Activated naive CD4-positive, alpha-beta T cell treated with anti-CD3 and anti-CD28 coated beads, Interleukin-2, amount 50 U/mL, for 24 hours (primary cell): ENCODE results near the gene ZFP36L1.

Experiments used
- H3K27ac Mint-ChIP-seq: one replicate; pipeline ENCODE4 v1.8.0; 2021; ENCODE audit warnings: mild to moderate bottlenecking, mixed read lengths
- H3K27me3 Mint-ChIP-seq: one replicate; pipeline ENCODE4 v1.8.0; 2021; ENCODE audit warnings: mixed read lengths
- H3K36me3 Mint-ChIP-seq: one replicate; pipeline ENCODE4 v1.8.0; 2021; ENCODE audit warnings: mixed read lengths
- H3K4me1 Mint-ChIP-seq: one replicate; pipeline ENCODE4 v1.8.0; 2021; ENCODE audit warnings: mixed read lengths
- H3K4me3 Mint-ChIP-seq: one replicate; pipeline ENCODE4 v1.8.0; 2021; ENCODE audit warnings: mild to moderate bottlenecking, mixed read lengths
- H3K9me3 Mint-ChIP-seq: one replicate; pipeline ENCODE4 v1.8.0; 2021; ENCODE audit warnings: mixed read lengths

The ZFP36L1 gene

GRCh38 chr14:68820536-68820935, 27.7 kb upstream of the ZFP36L1 start:
- H3K36me3 Mint-ChIP-seq, result no peaks in the 10 kb centered on the region
- H3K9me3 Mint-ChIP-seq, result no peaks in the 10 kb centered on the region
- H3K27me3 Mint-ChIP-seq, result no peaks in the 10 kb centered on the region
- peak overlapping the region; percentile 62 for H3K4me3 Mint-ChIP-seq
- peaks cover 48% of the 10 kb centered on the region for H3K4me1 Mint-ChIP-seq
- H3K27ac Mint-ChIP-seq, result peak overlapping the region; percentile 82

GRCh38 chr14:68820119-68820518, 27.3 kb upstream of the ZFP36L1 start:
- H3K27ac Mint-ChIP-seq, result peak overlapping the region; percentile 82

GRCh38 chr14:68819260-68819691, 26.4 kb upstream of the ZFP36L1 start:
- no peaks in the 10 kb centered on the region for H3K9me3 Mint-ChIP-seq
- H3K4me3 Mint-ChIP-seq, result no peak overlapping the region
- no peaks in the 10 kb centered on the region for H3K36me3 Mint-ChIP-seq
- H3K27ac Mint-ChIP-seq, result peak overlapping the region; percentile 81
- no peaks in the 10 kb centered on the region for H3K27me3 Mint-ChIP-seq
- peaks cover 58% of the 10 kb centered on the region for H3K4me1 Mint-ChIP-seq

More at GRCh38 chr14:68820119-68820518, 27.3 kb upstream of the ZFP36L1 start:
- peaks cover 52% of the 10 kb centered on the region for H3K4me1 Mint-ChIP-seq
- peak overlapping the region; percentile 62 for H3K4me3 Mint-ChIP-seq
- H3K9me3 Mint-ChIP-seq, result no peaks in the 10 kb centered on the region
- H3K27me3 Mint-ChIP-seq, result no peaks in the 10 kb centered on the region
- no peaks in the 10 kb centered on the region for H3K36me3 Mint-ChIP-seq

GRCh38 chr14:68817506-68818212, 24.8 kb upstream of the ZFP36L1 start:
- peaks cover 72% of the 10 kb centered on the region for H3K4me1 Mint-ChIP-seq
- no peaks in the 10 kb centered on the region for H3K27me3 Mint-ChIP-seq
- H3K27ac Mint-ChIP-seq, result no peak overlapping the region
- H3K4me3 Mint-ChIP-seq, result peak overlapping the region; percentile 82
- H3K9me3 Mint-ChIP-seq, result no peaks in the 10 kb centered on the region
- H3K36me3 Mint-ChIP-seq, result no peaks in the 10 kb centered on the region

- no peaks in the 10 kb centered on the region for H3K27me3 Mint-ChIP-seq
- peak overlapping the region; percentile 82 for H3K4me3 Mint-ChIP-seq
- H3K9me3 Mint-ChIP-seq, result no peaks in the 10 kb centered on the region
- peaks cover 76% of the 10 kb centered on the region for H3K4me1 Mint-ChIP-seq
- H3K27ac Mint-ChIP-seq, result peak overlapping the region; percentile 92
- no peaks in the 10 kb centered on the region for H3K36me3 Mint-ChIP-seq
Observed at GRCh38 chr14:68816943-68817430, 24.1 kb upstream of the ZFP36L1 start.

- peaks cover 77% of the 10 kb centered on the region for H3K4me1 Mint-ChIP-seq
Observed at GRCh38 chr14:68816183-68816942, 23.5 kb upstream of the ZFP36L1 start.

GRCh38 chr14:68815298-68816182, 22.7 kb upstream of the ZFP36L1 start:
- H3K9me3 Mint-ChIP-seq, result no peaks in the 10 kb centered on the region
- no peaks in the 10 kb centered on the region for H3K36me3 Mint-ChIP-seq
- peaks cover 79% of the 10 kb centered on the region for H3K4me1 Mint-ChIP-seq
- peak overlapping the region; percentile 99 for H3K27ac Mint-ChIP-seq
- peak overlapping the region; percentile 84 for H3K4me3 Mint-ChIP-seq
- no peaks in the 10 kb centered on the region for H3K27me3 Mint-ChIP-seq

More at GRCh38 chr14:68816183-68816942, 23.5 kb upstream of the ZFP36L1 start:
- H3K9me3 Mint-ChIP-seq, result no peaks in the 10 kb centered on the region
- peak overlapping the region; percentile 99 for H3K27ac Mint-ChIP-seq
- no peaks in the 10 kb centered on the region for H3K36me3 Mint-ChIP-seq
- peak overlapping the region; percentile 84 for H3K4me3 Mint-ChIP-seq
- H3K27me3 Mint-ChIP-seq, result no peaks in the 10 kb centered on the region

GRCh38 chr14:68814539-68815297, 21.9 kb upstream of the ZFP36L1 start:
- peaks cover 77% of the 10 kb centered on the region for H3K4me1 Mint-ChIP-seq
- peak overlapping the region; percentile 84 for H3K4me3 Mint-ChIP-seq
- H3K36me3 Mint-ChIP-seq, result no peaks in the 10 kb centered on the region
- no peaks in the 10 kb centered on the region for H3K27me3 Mint-ChIP-seq
- H3K9me3 Mint-ChIP-seq, result no peaks in the 10 kb centered on the region
- H3K27ac Mint-ChIP-seq, result peak overlapping the region; percentile 99

- H3K27me3 Mint-ChIP-seq, result no peaks in the 10 kb centered on the region
- peak overlapping the region; percentile 99 for H3K27ac Mint-ChIP-seq
- peaks cover 77% of the 10 kb centered on the region for H3K4me1 Mint-ChIP-seq
- H3K9me3 Mint-ChIP-seq, result no peaks in the 10 kb centered on the region
- no peaks in the 10 kb centered on the region for H3K36me3 Mint-ChIP-seq
- H3K4me3 Mint-ChIP-seq, result peak overlapping the region; percentile 84
Observed at GRCh38 chr14:68814238-68814538, 21.3 kb upstream of the ZFP36L1 start.

GRCh38 chr14:68813318-68813838, 20.5 kb upstream of the ZFP36L1 start:
- no peaks in the 10 kb centered on the region for H3K27me3 Mint-ChIP-seq
- H3K9me3 Mint-ChIP-seq, result no peaks in the 10 kb centered on the region
- peak overlapping the region; percentile 99 for H3K27ac Mint-ChIP-seq
- H3K4me3 Mint-ChIP-seq, result peak overlapping the region; percentile 58
- peaks cover 77% of the 10 kb centered on the region for H3K4me1 Mint-ChIP-seq
- H3K36me3 Mint-ChIP-seq, result peaks cover 1% of the 10 kb centered on the region

- Mint-ChIP-seq H3K27ac (peak overlapping the region; percentile 68), H3K4me1 (peaks cover 85% of the 10 kb centered on the region)
Observed at GRCh38 chr14:68811171-68811570, 18.3 kb upstream of the ZFP36L1 start.

GRCh38 chr14:68810173-68811153, 17.6 kb upstream of the ZFP36L1 start:
- H3K9me3 Mint-ChIP-seq, result no peaks in the 10 kb centered on the region
- H3K36me3 Mint-ChIP-seq, result peaks cover 3% of the 10 kb centered on the region
- peaks cover 82% of the 10 kb centered on the region for H3K4me1 Mint-ChIP-seq
- H3K27ac Mint-ChIP-seq, result peak overlapping the region; percentile 80
- no peaks in the 10 kb centered on the region for H3K27me3 Mint-ChIP-seq
- no peak overlapping the region for H3K4me3 Mint-ChIP-seq

More at GRCh38 chr14:68811171-68811570, 18.3 kb upstream of the ZFP36L1 start:
- Mint-ChIP-seq H3K4me3 (no peak overlapping the region), H3K27me3 (no peaks in the 10 kb centered on the region), H3K36me3 (peaks cover 3% of the 10 kb centered on the region), H3K9me3 (no peaks in the 10 kb centered on the region)

- Mint-ChIP-seq H3K4me1 (peaks cover 77% of the 10 kb centered on the region), H3K27me3 (no peaks in the 10 kb centered on the region), H3K9me3 (no peaks in the 10 kb centered on the region), H3K27ac (peak overlapping the region; percentile 62), H3K36me3 (peaks cover 3% of the 10 kb centered on the region), H3K4me3 (no peak overlapping the region)
Observed at GRCh38 chr14:68809524-68809923, 16.7 kb upstream of the ZFP36L1 start.
